Glomerular endothelial cell (primary cell): Measurements from ENCODE around the gene RCSD1. TPM values are rescaled to one million over a fixed set of nuclear protein-coding genes. Genes with fewer than 3 reads are reported as not detected.
"Not testable (repeated sequence)": the region's sequence is repeated elsewhere in the genome, so short reads cannot be mapped to it uniquely, and the experiment has no call there.

Source experiments
- DNase-seq: peaks from one replicate; pipeline ENCODE4 v3.0.0-alpha.2; 2011; ENCODE audit warnings: low read depth, low spot score; ENCODE audit errors: extremely low read depth
- total RNA-seq: library from RNA; depleted of rRNA; stranded (reverse); fragments of >200 nt; gene quantifications from 2 replicates; pipeline ENCODE4 v1.2.3, GENCODE V29; 2015

Gene RCSD1
- 5.8 and 7.1 TPM in 2 replicates for total RNA-seq

GRCh38 chr1:167629681-167630567 lies at the start of gene RCSD1:
Gene RCSD1 (plus strand): TSS chr1:167630232. CDS start chr1:167630424, 192 bp downstream.
- DNase-seq = no peak

GRCh38 chr1:167582064-167582463 lies 48.0 kb upstream of the RCSD1 start:
- DNase-seq = no peak

- DNase-seq = no peak
Observed at GRCh38 chr1:167582722-167583121, 47.3 kb upstream of the RCSD1 start.

GRCh38 chr1:167584581-167584980 lies 45.5 kb upstream of the RCSD1 start:
- DNase-seq = no peak

GRCh38 chr1:167587342-167587741 lies 42.7 kb upstream of the RCSD1 start:
- DNase-seq = no peak

- no peak for DNase-seq
Observed at GRCh38 chr1:167587872-167588271, 42.2 kb upstream of the RCSD1 start.

- DNase-seq = no peak
Observed at GRCh38 chr1:167588361-167588760, 41.7 kb upstream of the RCSD1 start.

- no peak for DNase-seq
Observed at GRCh38 chr1:167592475-167592874, 37.6 kb upstream of the RCSD1 start.

- DNase-seq = no peak
Observed at GRCh38 chr1:167593860-167594259, 36.2 kb upstream of the RCSD1 start.

- DNase-seq = no peak
Observed at GRCh38 chr1:167594822-167595221, 35.2 kb upstream of the RCSD1 start.

- no peak for DNase-seq
Observed at GRCh38 chr1:167599957-167600581, 30.0 kb upstream of the RCSD1 start.

GRCh38 chr1:167601442-167602383 lies 28.3 kb upstream of the RCSD1 start:
- no peak for DNase-seq

- no peak for DNase-seq
Observed at GRCh38 chr1:167602840-167603239, 27.2 kb upstream of the RCSD1 start.

GRCh38 chr1:167605576-167605975 lies 24.5 kb upstream of the RCSD1 start:
- DNase-seq = no peak

- DNase-seq = no peak
Observed at GRCh38 chr1:167611983-167612382, 18.0 kb upstream of the RCSD1 start.

- DNase-seq = no peak
Observed at GRCh38 chr1:167612587-167613385, 17.2 kb upstream of the RCSD1 start.

- DNase-seq = not testable (repeated sequence)
Observed at GRCh38 chr1:167613984-167614383, 16.0 kb upstream of the RCSD1 start.

GRCh38 chr1:167614851-167615250 lies 15.2 kb upstream of the RCSD1 start:
- no peak for DNase-seq

GRCh38 chr1:167616521-167616920 lies 13.5 kb upstream of the RCSD1 start:
- no peak for DNase-seq
